Thoracic aorta (tissue), 2 donors: ENCODE results near the gene OR10R2. TPM values are rescaled to one million over a fixed set of nuclear protein-coding genes. Genes with fewer than 3 reads are reported as not detected.

Experiments
- ATAC-seq: fragments of 150-250 bp; one replicate; pipeline ENCODE4 v1.8.0; 2017; ENCODE audit warnings: low read depth; ENCODE audit not compliant: insufficient number of reproducible peaks, low FRiP score
- DNase-seq: peaks from one replicate; pipeline ENCODE4 v3.0.0-alpha.2; 2020; ENCODE audit warnings: low spot score
- H3K27ac ChIP-seq, 2 donors: fragments of 200-600 bp; sonication (generic); 1 replicate in 1 of 2; 2 replicates in 1 of 2; pipeline ENCODE4 v1.5.1; 2016; ENCODE audit warnings: mild to moderate bottlenecking in 2 of 2, moderate library complexity in 2 of 2
- H3K27me3 ChIP-seq: fragments of 200-600 bp; sonication (generic); replicated peaks from 2 replicates; pipeline ENCODE4 v1.6.0; 2016; ENCODE audit warnings: mild to moderate bottlenecking; ENCODE audit not compliant: insufficient read depth
- H3K36me3 ChIP-seq: fragments of 200-600 bp; sonication (generic); one replicate; pipeline ENCODE4 v1.5.1; 2016
- H3K4me1 ChIP-seq, 2 donors: fragments of 200-600 bp; sonication (generic); 1 replicate in 1 of 2; 2 replicates in 1 of 2; pipeline versions ENCODE4 v1.5.1 to v1.6.0; 2016; ENCODE audit warnings: low read depth in 2 of 2, mild to moderate bottlenecking in 1 of 2; ENCODE audit not compliant: control insufficient read depth in 1 of 2
- H3K4me3 ChIP-seq: fragments of 200-600 bp; sonication (generic); 2 replicates; pipeline ENCODE4 v1.5.1; 2016; ENCODE audit warnings: mild to moderate bottlenecking
- H3K9me3 ChIP-seq: fragments of 200-600 bp; sonication (generic); 2 replicates; pipeline ENCODE4 v1.5.1; 2016
- CTCF ChIP-seq: fragments of 200-600 bp; sonication (generic); IDR thresholded peaks from one replicate; pipeline ENCODE4 v1.5.1; 2019; ENCODE audit warnings: antibody characterized with exemption
- total RNA-seq, 2 donors: library from RNA; depleted of rRNA; stranded (reverse); fragments of >200 nt; gene quantifications; one replicate each; pipeline versions ENCODE4 v1.1.0 to v1.2.3, GENCODE V29; 2016

OR10R2 gene
- total RNA-seq, 2 donors from 2014 or later, result not detected

DNA sequence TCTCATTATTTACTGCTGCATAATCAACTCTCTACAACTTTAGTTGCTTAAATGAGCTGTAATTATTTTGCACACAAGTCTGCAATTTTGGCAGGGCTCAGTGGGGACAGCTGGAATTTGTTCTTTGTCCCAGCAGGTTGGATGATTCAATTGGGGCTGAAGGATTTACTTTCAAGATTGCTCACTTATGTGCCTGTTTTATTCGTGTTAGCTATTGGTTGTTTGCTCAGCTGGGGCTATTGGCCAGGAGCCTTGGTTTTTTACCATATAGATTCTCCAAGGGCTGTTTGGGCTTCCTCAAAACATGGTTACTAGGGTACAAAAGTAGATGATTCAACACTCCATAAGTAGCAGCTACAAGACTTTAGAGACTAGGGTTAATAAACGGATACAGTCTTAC, 13.4 kb downstream of the OR10R2 start:
- no peak overlapping the region for H3K4me3 ChIP-seq
- H3K36me3 ChIP-seq, result no peaks in the 10 kb centered on the region
- H3K27me3 ChIP-seq, result no peaks in the 10 kb centered on the region
- ATAC-seq (no peak), DNase-seq (no peak)
- no peak for TF ChIP-seq CTCF
- no peak overlapping the region for H3K27ac ChIP-seq
- no peaks in the 10 kb centered on the region for H3K4me1 ChIP-seq
- no peaks in the 10 kb centered on the region for H3K9me3 ChIP-seq

- ATAC-seq (no peak), DNase-seq (no peak)
- Histone ChIP-seq H3K36me3 (no peaks in the 10 kb centered on the region), H3K27ac (no peak overlapping the region), H3K9me3 (no peaks in the 10 kb centered on the region), H3K4me1 (no peaks in the 10 kb centered on the region), H3K4me3 (no peak overlapping the region), H3K27me3 (no peaks in the 10 kb centered on the region)
- TF ChIP-seq CTCF, result no peak
Observed at GRCh38 chr1:158491316-158491715, 19.3 kb downstream of the OR10R2 start.

GRCh38 chr1:158493054-158493453, 21.0 kb downstream of the OR10R2 start:
- Histone ChIP-seq H3K4me3 (no peak overlapping the region), H3K4me1 (no peaks in the 10 kb centered on the region), H3K27ac (no peak overlapping the region), H3K27me3 (no peaks in the 10 kb centered on the region), H3K36me3 (no peaks in the 10 kb centered on the region), H3K9me3 (no peaks in the 10 kb centered on the region)
- no peak for DNase-seq
- no peak for ATAC-seq
- no peak for TF ChIP-seq CTCF

DNA sequence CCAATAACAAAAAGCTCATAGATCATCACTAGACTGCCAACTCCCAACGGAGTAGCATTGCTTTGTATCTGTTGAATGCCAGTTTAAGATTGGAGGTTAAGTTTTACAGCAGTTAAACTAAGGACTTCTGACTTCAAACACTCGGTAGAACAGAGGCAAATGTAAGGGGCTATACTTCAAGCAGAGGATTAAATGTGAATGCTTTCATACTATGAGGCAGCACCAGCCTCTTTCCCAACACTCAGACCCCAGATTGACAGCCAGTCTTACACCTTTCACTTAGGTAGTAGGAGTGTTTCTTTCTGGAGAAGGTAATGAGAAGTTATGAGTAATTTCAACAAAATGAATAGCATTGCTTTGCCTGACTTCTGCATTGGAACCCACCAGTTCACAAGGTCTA, 22.8 kb downstream of the OR10R2 start:
- Histone ChIP-seq H3K9me3 (no peaks in the 10 kb centered on the region), H3K4me3 (no peak overlapping the region), H3K27me3 (no peaks in the 10 kb centered on the region), H3K36me3 (no peaks in the 10 kb centered on the region), H3K27ac (no peak overlapping the region), H3K4me1 (no peaks in the 10 kb centered on the region)
- no peak for TF ChIP-seq CTCF
- no peak for ATAC-seq
- no peak for DNase-seq

DNA sequence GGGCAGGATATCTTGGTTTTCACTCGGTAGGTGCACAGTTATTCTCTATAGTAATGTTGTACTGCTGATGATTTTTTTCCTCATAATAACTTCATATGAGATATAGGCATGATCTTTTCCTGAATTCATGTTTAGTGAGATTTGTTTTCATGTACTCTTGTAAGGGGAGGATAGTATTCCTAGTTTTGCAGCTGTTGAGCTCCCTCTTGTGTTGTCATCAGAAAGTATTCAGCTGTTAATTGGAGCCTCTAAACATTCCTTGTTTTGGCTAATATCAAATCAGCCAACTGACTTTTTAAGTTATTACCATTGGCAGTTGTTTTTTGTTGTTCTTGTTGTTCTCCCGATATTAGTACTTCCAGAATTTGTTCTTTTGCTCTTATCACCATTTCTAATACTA, 24.4 kb downstream of the OR10R2 start:
- no peak for DNase-seq
- Histone ChIP-seq H3K9me3 (no peaks in the 10 kb centered on the region), H3K27ac (no peak overlapping the region), H3K36me3 (no peaks in the 10 kb centered on the region), H3K4me3 (no peak overlapping the region), H3K4me1 (no peaks in the 10 kb centered on the region), H3K27me3 (no peaks in the 10 kb centered on the region)
- TF ChIP-seq CTCF, result no peak
- no peak for ATAC-seq
